Vagina (tissue), 2 donors: Measurements from ENCODE around the gene ENTHD1.

Experiments used
- CTCF ChIP-seq, 3 experiments: fragments of 450-650 bp in 2 of 3; fragments of 200-600 bp in 1 of 3; sonication (generic) in 1 of 3; IDR thresholded peaks; one replicate each; pipeline ENCODE4 v1.5.1; 2017 to 2019; ENCODE audit warnings: antibody characterized with exemption in 3 of 3, mild to moderate bottlenecking in 2 of 3, moderate library complexity in 2 of 3
- POLR2A ChIP-seq, 2 donors: fragments of 450-650 bp; IDR thresholded peaks; one replicate each; pipeline ENCODE4 v1.6.1; 2017; ENCODE audit warnings: antibody characterized with exemption in 2 of 2, mild to moderate bottlenecking in 2 of 2, moderate library complexity in 2 of 2
- POLR2AphosphoS5 ChIP-seq, 2 donors: sonication (generic); formaldehyde crosslinking; IDR thresholded peaks; one replicate each; pipeline ENCODE4 v1.9.0; 2017; ENCODE audit warnings: antibody characterized with exemption in 2 of 2, mild to moderate bottlenecking in 2 of 2, low read depth in 1 of 2; ENCODE audit not compliant: insufficient read depth in 1 of 2

- TF ChIP-seq CTCF (IDR thresholded peaks at IDR 0.05), result no peak
- TF ChIP-seq POLR2A (IDR thresholded peaks at IDR 0.05), result no peak
- TF ChIP-seq POLR2AphosphoS5 (IDR thresholded peaks at IDR 0.05; ENCODE audit: insufficient read depth in 1 of 2, low read depth in 1 of 2), result no peak
Observed at GRCh38 chr22:39937906-39938305, 44.3 kb upstream of the ENTHD1 start.
